HG02852 (cell line): Measurements from ENCODE around the gene PCYT1A.
"Not testable (repeated sequence)": the region's sequence is repeated elsewhere in the genome, so short reads cannot be mapped to it uniquely, and the experiment has no call there.

Experiments
- ATAC-seq: cut with Tn5 transposase; IDR thresholded peaks from one replicate; pipeline ENCODE4 v1.9.1; 2021; ENCODE audit warnings: mild to moderate bottlenecking, moderate library complexity; ENCODE audit not compliant: unreplicated experiment

PCYT1A gene

DNA sequence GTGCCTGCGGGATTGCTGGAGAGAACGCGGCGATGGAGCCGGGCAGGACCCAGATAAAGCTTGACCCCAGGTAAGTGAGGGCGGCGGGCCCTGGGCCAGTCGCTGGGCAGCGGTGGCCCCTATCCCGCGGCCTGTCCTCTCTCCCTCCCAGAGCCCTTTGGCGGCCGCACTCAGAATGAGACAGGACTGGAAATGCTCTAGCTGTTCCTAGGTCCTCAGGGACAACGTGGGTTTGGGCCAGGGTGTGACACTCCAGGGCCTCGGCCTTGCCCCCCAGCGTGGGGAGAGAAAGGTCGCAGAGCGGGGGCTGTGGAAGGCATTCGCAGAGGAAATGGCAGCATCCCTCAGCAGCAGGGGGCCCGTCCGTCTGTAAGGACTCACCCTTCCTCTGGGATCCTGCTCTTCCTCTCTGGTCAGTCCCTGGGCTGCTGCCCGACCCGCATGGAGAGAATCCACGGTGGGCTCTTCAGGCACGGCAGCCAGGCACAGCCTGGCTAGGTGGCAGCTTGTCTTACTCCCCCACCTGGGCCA is 70.8 kb downstream of the PCYT1A start:
- ATAC-seq: no peak

DNA sequence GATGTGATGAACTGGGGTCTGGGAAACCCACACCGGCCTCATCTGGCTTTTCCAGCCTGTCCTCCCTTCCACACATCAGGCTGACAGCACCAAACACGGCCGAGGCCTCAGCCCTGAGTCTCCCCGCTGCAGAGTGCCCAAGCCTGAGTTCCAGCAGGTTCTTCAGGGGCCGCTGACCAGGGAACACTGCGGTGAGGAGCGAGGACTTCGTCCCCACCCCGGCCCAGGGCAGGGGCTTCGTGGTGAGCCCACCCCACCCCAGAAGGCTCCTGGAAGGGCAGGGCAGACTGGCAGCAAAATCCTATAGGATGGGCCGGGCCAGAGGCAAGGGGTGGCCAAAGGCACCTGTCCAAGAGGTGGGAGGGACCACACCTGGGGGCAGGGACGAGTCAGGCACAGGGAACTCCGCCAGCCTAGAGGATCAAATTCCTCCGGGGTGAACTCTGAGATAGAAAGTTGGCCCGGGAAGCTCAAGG is 71.4 kb downstream of the PCYT1A start, which contains the start of gene SLC51A:
Gene SLC51A (plus strand): TSS at position 446 of the 476 bp plus-strand sequence. CDS start 179 bp downstream, outside the sequence.
- ATAC-seq: no peak

DNA sequence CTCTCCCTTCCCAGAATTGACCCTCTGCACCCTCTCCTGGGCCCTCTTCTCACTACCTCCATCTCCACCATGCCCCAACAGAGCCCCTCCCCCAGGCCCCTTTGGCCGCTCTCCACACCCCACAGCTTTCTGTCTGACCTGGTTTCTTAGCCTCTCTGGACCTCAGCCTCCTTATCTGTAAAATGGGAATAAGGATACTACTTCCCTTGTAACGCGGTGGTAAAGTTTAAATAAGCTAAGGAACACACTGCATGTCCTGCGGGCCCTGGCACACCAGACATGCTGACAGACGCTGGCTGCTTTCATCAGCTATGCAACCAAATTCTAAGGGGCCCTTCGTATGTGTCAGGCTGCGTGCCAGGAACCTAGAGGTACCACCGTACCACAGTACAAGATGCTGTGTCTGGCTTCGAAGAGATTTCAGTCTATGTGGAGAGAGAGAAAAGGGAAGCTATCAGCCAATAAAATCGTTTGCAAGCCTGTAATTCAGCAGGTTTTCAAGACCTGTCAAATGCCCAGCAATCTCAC is 72.0 kb downstream of the PCYT1A start:
- no peak for ATAC-seq

DNA sequence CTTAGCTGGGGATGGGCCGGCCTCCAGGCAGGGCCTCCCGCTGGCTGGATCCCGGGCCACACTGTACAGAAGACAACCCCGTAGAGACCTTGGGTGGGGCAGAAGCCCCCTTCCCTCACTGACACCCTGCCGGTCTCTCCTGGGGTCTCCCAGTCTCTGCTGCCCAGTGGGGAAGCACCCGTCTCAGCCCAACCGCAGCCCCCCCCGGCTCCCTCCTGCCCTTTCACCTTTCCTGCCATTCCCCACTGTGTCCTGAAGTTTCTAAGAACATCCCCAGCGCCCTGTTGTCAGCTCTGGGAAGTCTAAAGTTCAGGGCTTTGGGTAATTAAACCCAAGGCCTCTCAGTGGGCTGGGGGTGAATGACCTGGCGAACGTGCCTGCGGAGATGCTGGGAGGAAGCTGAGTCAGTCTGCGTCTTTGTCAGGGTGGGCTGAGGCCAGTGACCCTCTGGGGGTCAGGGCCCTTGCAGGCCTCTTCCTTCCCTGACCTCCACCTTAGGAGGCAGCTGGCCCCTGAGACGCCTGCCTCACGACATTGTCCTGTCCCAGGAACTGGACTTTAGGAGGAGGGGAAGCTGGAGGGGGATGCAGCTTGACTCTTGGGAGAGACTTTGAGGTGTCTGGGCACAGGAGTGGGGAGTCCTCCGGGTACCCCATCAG is 72.6 kb downstream of the PCYT1A start:
- no peak for ATAC-seq

DNA sequence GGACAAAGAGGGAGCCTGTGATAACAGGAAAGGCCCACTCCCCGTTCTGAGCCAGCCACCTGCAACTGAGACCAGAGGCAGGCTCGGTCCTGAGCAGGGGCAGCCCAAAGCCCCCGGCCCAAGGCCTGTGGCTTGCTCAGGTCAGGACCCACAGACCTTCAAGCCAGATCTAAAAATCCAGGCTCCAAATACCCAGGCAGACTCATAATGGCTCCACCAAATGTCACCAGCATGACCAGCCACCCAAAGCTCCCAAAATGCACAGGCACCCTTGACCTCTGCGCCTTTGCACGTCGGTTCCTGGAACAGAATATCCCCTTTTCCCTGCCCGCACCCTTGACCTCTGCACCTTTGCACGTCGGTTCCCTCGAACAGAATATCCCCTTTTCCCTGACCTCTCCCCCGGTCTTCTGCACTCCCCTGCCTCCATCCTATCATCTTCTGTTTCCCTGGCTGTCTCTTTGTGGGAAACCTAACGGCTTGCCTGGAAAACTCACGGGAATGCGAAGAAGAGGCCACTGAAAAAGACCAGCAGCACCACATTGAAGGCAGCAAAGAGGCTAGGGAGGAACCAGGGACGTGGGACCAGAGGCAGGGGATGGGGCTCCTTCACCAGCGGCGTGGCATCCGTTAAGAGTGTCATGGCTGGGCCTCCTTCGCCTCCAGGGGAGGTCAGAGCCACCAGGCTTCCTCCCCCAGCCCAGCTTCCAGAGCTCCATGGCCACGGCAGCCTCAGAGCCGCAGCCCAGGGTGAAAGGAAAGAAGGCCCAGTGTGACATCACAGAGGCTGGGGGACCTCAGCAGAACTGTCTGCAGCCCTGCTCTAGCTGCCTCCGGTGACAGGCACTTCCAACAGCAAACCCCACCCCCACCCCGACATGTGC is 76.6 kb downstream of the PCYT1A start, which contains the start of gene ZDHHC19:
Gene ZDHHC19 (minus strand): TSS at position 728 of the 884 bp plus-strand sequence. CDS start 85 bp downstream, at position 643.
- no peak for ATAC-seq

DNA sequence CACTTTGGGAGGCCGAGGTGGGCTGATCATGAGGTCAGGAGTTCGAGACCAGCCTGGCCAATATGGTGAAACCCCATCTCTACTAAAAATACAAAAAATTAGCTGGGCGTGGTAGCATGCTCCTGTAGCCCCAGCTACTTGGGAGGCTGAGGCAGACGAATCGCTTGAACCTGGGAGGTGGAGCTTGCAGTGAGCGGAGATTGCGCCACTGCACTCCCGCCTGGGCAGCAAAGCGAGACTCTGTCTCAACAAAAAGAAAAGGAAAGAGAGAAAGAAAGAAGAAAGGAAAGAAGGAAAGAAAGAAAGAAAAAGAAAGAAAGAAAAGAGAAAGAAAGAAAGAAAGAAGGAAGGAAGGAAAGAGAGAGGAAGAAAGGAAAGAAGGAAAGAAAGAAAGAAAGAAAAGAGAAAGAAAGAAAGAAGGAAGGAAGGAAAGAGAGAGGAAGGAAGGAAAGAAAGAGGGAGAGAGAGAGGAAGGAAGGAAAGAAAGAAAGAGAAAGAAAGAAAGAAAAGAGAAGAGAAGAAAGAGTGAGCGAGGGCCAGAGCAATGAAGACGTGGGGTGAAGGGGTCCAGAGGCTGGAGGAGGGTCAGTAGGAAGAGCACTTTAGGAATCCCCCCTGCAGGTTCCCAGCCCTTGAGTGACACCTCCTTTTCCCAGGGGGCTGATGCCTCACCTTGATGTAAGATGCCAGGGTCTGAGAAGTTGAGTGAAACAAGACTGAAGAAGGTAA is 77.4 kb downstream of the PCYT1A start:
- ATAC-seq: not testable (repeated sequence)

DNA sequence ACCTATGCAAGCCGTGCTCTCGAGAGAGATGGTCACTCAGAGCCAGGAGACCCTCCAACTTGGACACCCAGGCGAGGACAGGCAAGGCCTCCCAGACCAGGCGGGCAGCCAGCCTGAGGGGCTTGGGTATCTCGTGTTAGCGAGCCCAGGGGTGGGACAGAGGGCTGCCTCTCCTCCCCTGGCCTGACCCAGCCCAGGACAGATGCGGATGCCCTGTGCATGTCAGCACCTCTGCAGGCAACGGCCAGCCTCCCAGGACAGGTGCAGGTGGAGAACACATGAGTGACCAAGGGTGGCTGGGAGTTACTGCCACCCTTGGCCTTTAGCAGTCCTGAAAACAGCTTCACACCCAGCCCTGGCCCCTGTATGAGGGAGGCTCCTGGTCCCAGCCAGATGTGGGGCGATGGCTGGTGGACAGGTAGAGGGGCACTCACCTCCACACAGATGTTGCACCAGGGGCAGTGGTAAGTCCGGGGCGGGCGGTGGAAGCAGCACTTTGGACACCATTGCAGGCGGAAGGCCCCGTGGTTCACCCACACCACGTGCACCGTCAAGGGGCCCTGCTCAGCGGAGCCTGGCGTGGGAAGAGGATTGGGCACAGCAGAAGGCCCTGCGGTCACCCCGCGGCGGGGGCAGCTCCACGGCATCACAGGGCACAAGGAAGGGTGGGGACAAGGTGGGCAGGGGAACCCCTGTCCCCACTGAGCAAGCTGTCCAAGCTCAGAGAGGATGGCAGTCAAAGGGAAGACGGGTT is 78.4 kb downstream of the PCYT1A start:
- ATAC-seq: no peak

DNA sequence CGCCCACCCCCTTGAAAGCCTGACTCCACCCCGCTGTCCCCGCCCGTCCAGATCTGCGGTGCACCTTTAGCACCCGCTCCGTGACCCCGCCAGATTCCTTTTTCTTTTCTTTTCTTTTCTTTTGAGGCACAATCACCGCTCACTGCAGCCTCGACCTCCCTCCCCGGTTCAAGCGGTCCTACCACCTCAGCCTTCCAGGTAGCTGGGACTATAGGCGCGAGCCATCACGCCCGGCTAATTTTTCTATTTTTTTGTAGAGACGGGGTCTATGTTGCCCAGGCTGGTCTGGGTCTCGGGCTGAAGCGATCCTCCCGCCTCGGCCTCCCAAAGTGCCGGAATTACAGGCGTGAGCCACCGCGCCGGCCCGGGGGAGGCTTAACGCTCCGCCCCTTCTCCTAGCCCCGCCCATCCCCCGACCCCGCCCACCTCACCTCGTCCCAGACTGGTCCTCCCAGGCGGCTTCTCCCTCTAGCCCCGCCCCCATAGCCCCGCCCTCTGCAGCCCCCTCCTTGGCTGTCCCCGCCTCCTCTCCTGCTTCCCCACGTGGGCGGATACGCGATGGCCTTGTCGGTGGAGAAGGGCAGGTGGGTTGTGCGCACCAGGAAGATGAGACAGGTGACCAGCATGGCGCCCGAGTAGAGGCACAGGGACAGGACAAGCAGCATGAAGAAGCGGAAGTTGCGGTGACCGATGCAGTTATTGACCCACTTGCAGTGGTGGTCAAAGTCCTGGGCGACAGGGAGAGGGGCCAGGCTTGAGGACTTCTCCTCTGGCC is 79.5 kb downstream of the PCYT1A start:
- ATAC-seq: no peak

DNA sequence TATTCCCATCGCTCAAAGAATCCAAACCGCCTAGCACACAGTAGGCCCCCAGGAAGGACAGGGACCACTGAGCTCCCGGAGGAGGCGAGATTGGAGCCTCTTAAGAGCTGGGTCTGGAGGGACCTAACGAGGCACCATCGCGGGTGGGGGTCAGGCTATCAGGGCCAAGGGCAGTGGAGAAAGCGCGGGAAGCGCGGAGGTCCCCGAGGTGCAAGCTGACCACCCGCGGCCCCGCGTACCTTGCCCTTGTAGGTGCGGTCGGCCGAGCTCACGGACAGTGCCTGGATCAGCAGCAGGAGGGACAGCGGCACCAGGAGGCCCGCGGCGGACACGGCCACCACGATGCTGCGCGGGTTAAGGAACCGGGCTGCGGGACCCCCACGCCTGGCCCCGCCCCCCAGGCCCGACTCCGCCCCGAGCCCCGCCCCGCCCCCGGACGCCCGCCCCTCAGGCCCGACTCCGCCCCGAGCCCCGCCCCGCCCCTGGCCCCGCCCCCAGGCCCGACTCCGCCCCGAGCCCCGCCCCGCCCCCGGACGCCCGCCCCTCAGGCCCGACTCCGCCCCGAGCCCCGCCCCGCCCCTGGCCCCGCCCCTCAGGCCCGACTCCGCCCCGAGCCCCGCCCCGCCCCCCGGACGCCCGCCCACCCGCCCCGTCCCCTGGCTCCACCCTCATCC is 80.2 kb downstream of the PCYT1A start:
- ATAC-seq: no peak

DNA sequence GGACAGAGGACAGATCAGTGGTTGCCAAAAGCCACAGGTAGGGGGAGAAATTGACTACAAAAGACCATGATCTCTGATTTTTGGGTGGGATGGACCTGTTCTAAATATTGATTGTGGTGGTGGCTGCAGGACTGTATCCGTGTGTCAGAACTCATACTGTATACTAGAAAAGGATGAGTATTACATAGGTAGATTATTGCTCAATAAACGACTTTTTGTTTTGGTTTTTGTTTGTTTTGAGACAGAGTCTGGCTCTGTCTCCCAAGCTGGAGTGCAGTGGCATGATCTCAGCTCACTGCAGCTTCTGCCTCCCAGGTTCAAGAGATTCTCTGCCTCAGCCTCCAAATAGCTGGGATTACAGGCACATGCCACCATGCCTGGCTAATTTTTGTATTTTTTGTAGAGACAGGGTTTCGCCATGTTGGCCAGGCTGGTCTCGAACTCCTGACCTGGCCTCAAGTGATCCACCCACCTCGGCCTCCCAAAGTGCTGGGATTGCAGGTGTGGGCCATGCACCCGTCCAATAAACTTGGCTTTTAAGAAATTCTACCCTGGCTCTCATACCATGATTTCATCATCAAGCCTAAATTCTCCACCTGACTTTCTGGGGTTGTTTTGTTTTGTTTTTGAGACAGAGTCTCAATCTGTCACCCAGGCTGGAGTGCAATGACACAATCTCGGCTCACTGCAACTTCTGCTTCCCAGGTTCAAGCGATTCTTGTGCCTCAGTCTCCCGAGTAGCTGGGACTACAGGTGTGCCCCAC is 81.9 kb downstream of the PCYT1A start:
- ATAC-seq: not testable (repeated sequence)

DNA sequence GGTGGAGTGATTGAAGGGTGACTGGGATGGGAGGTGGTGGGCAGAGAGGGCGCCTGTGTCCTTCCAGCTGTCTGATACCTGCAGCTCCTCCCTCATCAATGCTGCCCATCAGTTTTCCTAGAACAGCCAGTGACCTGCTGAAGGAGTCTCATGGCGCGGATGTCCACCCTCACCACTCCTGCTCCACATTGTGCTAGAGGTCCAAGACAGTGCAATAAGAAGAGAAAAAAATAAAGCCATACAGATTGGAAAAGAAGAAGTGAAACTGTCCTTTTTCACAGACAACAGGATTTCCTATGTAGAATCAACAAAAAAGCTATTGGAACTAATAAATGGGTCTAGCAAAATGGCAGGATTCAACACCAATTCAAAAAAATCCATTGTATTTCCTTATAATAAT is 83.7 kb downstream of the PCYT1A start:
- ATAC-seq: no peak

DNA sequence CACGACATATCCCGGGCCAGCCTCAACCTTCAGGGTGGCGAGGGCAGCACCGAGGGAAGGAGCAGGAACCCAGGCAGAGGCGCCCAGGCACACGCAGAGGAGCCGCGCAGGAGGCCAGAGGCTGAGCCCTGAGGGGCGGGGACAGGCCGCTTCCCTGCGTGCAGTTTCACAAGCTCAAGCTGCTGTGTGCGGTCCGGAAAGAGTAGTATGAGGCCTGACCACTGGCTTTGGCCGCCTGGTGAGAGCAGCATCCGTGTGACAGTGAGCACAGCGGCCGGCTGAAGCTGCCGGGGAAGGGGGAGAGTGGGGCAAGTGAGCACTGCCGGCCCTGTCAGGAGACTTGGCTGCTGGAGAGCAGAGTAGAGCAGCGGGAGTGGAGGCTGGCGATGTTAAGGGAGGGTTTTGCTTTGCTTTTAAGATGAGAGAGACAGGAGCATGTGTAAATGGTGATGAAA is 85.0 kb downstream of the PCYT1A start:
- ATAC-seq: peak; percentile 62

DNA sequence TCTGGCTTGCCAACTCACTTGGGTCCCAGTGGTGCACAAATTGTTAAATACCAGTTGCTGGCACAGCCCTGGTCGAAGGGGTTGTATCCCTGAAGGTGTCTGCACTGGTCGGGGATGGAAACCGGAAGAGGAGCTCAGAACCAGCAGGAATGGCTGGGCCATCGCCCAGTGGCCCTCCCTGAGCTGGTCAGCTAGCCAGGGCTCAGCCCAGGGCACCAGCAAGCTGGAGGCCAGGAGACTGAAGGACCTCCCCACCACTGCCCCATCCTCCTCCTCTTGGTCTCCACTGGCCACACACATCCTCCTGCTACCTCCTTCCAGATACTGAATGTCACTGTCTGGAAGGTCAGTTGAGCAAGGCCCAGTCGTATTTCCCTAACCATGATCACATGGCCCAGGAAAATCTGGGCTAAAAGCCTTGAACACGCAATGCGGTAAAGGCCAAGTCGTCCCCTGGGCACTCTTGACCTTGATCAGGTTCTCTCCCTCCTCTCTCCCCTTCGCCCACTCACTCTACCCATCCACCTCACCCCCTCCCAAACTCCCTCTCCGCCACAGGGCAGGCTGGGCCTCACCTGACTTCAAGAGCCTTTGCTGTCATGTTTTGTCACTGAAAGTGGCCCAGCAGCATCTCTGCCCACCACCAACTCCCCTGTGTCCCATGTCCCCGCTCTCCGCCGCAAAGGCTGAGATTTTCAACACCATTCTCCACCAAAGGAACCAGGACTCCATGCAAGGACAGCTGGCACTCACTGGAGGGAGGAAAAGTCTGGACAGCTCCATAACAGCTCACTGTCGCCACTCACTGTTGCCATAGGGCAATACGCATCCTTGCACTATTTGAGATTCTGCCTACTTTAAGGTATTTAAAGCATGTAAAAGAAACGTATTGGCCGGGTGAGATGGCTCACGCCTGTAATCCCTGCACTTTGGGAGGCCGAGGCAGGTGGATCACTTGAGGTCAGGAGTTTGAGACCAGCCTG is 88.5 kb downstream of the PCYT1A start:
- ATAC-seq: no peak

DNA sequence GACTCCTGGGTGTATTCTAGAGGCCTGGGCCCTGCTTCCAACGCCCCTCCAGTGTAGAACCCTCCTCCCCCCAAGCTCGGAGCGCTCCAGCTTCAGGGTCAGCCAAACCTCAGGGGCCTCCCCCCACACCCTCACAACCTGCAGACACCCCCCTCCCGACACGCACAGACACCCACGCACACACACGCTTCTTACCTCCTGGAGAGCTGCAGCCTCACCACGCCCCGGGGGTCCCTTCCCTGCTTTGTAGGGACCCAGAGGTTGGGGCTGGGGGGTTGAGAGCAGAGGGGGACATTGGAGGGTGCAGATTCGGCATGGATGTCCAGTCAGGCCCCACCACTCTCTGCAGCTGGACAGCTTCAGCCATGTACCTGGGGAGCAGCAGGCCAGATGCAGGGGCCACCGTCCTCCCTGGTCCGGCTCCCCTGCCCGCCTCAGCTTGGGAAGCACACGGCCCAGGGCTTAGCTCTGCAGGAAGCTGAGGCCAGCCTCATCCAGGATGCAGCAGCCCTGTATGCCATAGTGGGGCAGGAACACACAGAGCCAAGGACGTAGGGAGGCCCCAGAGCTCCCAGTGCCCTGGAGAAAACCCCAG is 89.3 kb downstream of the PCYT1A start:
- ATAC-seq: no peak

DNA sequence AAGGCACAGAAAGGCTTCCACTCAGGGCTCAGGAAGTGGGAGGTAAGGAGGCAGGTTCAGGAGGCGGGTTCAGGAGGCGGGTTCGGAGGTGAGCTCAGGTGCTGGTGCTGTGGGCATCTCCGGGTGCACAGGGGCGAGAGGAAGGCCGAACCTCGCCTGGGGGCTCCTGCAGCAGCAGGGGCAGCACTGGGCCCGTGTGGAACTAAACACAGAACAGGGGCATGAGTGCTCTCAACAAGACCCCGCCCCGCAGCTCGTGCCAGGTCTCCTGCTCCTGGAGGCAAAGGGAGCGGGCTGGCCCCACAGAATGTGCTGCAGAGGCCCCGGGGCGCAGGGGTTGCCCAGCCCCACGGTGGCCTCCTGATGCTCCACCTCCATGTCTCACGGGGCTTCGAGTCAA is 90.0 kb downstream of the PCYT1A start:
- no peak for ATAC-seq

DNA sequence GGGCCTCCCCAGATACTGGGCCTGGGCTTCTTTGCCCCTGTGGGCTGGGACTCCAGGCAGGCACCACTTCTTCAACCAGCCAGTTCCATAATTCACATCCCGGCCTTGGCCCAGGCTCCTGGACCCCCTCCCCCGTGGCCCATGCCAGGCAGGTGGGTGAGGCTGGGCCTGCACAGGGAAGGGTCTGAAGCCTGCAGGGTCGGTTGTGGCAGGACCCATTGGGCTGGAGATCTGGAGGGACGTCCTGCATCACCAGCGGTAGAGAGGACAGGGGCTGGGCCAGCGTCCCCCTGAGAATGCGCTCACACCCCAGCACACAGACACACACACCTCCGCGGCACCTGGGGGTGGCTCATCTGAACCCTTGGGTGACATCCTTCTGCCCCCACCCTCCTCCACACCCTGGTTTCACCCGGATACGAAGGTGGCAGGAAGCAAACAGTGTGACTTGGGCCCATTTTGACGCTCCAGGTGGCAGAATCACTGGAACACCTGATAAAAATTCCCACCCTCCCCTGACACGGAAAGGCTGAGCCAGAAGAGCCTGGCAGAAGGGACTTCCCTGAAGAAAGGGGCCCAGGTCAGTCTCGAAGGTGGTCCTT is 91.8 kb downstream of the PCYT1A start:
- ATAC-seq: no peak
